GM12878 (cell line): ENCODE data around the gene CYP4F8. TPM values are rescaled to one million over a fixed set of nuclear protein-coding genes. Genes with fewer than 3 reads are reported as not detected.

Experiments used
- ATAC-seq: fragments of 200-7000 bp; cut with Tn5 transposase; 3 replicates; pipeline ENCODE4 v1.9.1; 2020; ENCODE audit warnings: mild to moderate bottlenecking, moderate library complexity
- BruUV-seq: library from RNA; stranded (reverse); fragments of 400-500 nt; replicated peaks from 2 replicates; lab custom pipeline; 2021; lab: Mats Ljungman, UMichigan
- CTCF ChIA-PET: fragments of 300-600 bp; sonication (Branson Sonifier 250); formaldehyde crosslinking; extraction: SDS; loops from one replicate; lab custom pipeline; 2021; ENCODE audit warnings: inconsistent platforms; lab: Yijun Ruan, JAX
- POLR2A ChIA-PET: fragments of 350-600 bp; formaldehyde crosslinking; extraction: SDS; loops from one replicate; lab custom pipeline; 2021; ENCODE audit warnings: inconsistent platforms; lab: Charles Lee
- RAD21 ChIA-PET: fragments of 300-600 bp; sonication (Branson Sonifier 250); formaldehyde crosslinking; loops from one replicate; lab custom pipeline; 2023; ENCODE audit warnings: antibody characterized with exemption; ENCODE audit not compliant: unreplicated experiment; lab: Charles Lee
- SMC1A ChIA-PET: fragments of 300-600 bp; sonication (Branson Sonifier 250); formaldehyde crosslinking; loops from one replicate; lab custom pipeline; 2023; ENCODE audit not compliant: unreplicated experiment, uncharacterized antibody; lab: Charles Lee
- DNase-seq: peaks from one replicate; pipeline ENCODE4 v3.0.0-alpha.2; 2011; ENCODE audit warnings: low read depth, low spot score
- FAIRE-seq: peaks from 3 replicates; lab custom pipeline; 2011; peaks lifted over from hg19 to GRCh38; lab: Jason Lieb, UNC
- H2AFZ ChIP-seq: 2 replicates; pipeline ENCODE4 v1.6.0; 2011; ENCODE audit warnings: low read depth, low read length, control low read depth; ENCODE audit not compliant: control insufficient read depth
- H3K27ac ChIP-seq: 2 replicates; pipeline ENCODE4 v1.5.1; 2011; ENCODE audit warnings: control low read depth; ENCODE audit not compliant: control insufficient read depth, insufficient read depth
- H3K27me3 ChIP-seq, 2 experiments: replicated peaks in 1 of 2; 2 replicates each; pipeline versions ENCODE4 v1.6.0 to v1.6.1; 2011; ENCODE audit warnings: low read length in 1 of 2; ENCODE audit not compliant: control insufficient read depth in 2 of 2, insufficient read depth in 2 of 2
- H3K36me3 ChIP-seq, 2 experiments: 2 replicates each; pipeline ENCODE4 v1.5.1; 2011; ENCODE audit warnings: low read length in 1 of 2; ENCODE audit not compliant: control insufficient read depth in 2 of 2, insufficient read depth in 2 of 2
- H3K4me1 ChIP-seq: 2 replicates; pipeline ENCODE4 v1.6.1; 2011; ENCODE audit warnings: mild to moderate bottlenecking, low read length, moderate library complexity, mixed read lengths; ENCODE audit not compliant: control insufficient read depth, insufficient read depth
- H3K4me2 ChIP-seq: 2 replicates; pipeline ENCODE4 v1.6.0; 2011; ENCODE audit warnings: control low read depth; ENCODE audit not compliant: control insufficient read depth, insufficient read depth
- H3K4me3 ChIP-seq: fragments of 200-600 bp; sonication (generic); 2 replicates; pipeline ENCODE4 v1.5.1; 2016
- H3K79me2 ChIP-seq: 2 replicates; pipeline ENCODE4 v1.6.0; 2011; ENCODE audit warnings: low read length; ENCODE audit not compliant: control insufficient read depth, insufficient read depth
- H3K9ac ChIP-seq: 2 replicates; pipeline ENCODE4 v1.8.0; 2011; ENCODE audit warnings: low read length, control low read depth, mixed read lengths; ENCODE audit not compliant: control insufficient read depth, insufficient read depth
- H3K9me3 ChIP-seq: replicated peaks from 3 replicates; pipeline ENCODE4 v1.5.1; 2011; ENCODE audit warnings: mild to moderate bottlenecking, low read length; ENCODE audit not compliant: control insufficient read depth, insufficient read depth
- H4K20me1 ChIP-seq: 2 replicates; pipeline ENCODE4 v1.6.0; 2011; ENCODE audit not compliant: control insufficient read depth, insufficient read depth
- BCL3 ChIP-seq: IDR thresholded peaks from 2 replicates; pipeline ENCODE4 v1.6.1; 2011; ENCODE audit warnings: borderline replicate concordance, low read depth, mild to moderate bottlenecking, moderate library complexity, low read length; ENCODE audit not compliant: insufficient read depth, poor library complexity, severe bottlenecking
- CTCF ChIP-seq, 3 experiments: IDR thresholded peaks in 2 of 3; conservative IDR thresholded peaks in 1 of 3; 2 replicates each; pipeline ENCODE4 v1.5.1; 2011; ENCODE audit warnings: low read depth in 3 of 3, low read length in 3 of 3, mild to moderate bottlenecking in 3 of 3, control low read depth in 2 of 3, moderate library complexity in 2 of 3, inconsistent platforms in 1 of 3, mixed read lengths in 1 of 3; ENCODE audit not compliant: control insufficient read depth in 2 of 3, insufficient read depth in 1 of 3; ENCODE audit errors: extremely low read depth in 1 of 3
- EGR1 ChIP-seq, 2 experiments: IDR thresholded peaks; 1 replicate in 1 of 2; 2 replicates in 1 of 2; pipeline ENCODE4 v1.6.1; 2011 to 2012; ENCODE audit warnings: low read depth in 2 of 2, low read length in 2 of 2, borderline replicate concordance in 1 of 2, mild to moderate bottlenecking in 1 of 2, moderate library complexity in 1 of 2
- FOS ChIP-seq: IDR thresholded peaks from 3 replicates; pipeline ENCODE4 v1.6.1; 2011; ENCODE audit warnings: borderline replicate concordance; ENCODE audit not compliant: insufficient read length; ENCODE audit errors: extremely low read depth
- IRF3 ChIP-seq: fragments of 450-650 bp; IDR thresholded peaks from 2 replicates; pipeline ENCODE4 v1.6.1; 2014; ENCODE audit warnings: mild to moderate bottlenecking
- KAT2A ChIP-seq: conservative IDR thresholded peaks from 2 replicates; pipeline ENCODE4 v1.6.1; 2011; ENCODE audit warnings: low read depth, low read length; ENCODE audit not compliant: control insufficient read depth
- MTA2 ChIP-seq: fragments of 450-650 bp; IDR thresholded peaks from 2 replicates; pipeline ENCODE4 v1.6.1; 2016; ENCODE audit warnings: low read depth, mild to moderate bottlenecking, moderate library complexity
- PAX8 ChIP-seq: fragments of 450-650 bp; IDR thresholded peaks from 2 replicates; pipeline ENCODE4 v1.6.1; 2017; ENCODE audit warnings: mild to moderate bottlenecking, moderate library complexity
- PBX3 ChIP-seq: IDR thresholded peaks from 2 replicates; pipeline ENCODE4 v1.6.1; 2011; ENCODE audit warnings: mild to moderate bottlenecking, low read depth, low read length, moderate library complexity; ENCODE audit not compliant: insufficient replicate concordance
- SKIL ChIP-seq: fragments of 450-650 bp; IDR thresholded peaks from 2 replicates; pipeline ENCODE4 v1.6.1; 2017; ENCODE audit warnings: mild to moderate bottlenecking, low read depth, inconsistent platforms; ENCODE audit not compliant: poor library complexity, severe bottlenecking
- SMARCA5 ChIP-seq: fragments of 450-650 bp; IDR thresholded peaks from 2 replicates; pipeline ENCODE4 v1.6.1; 2017; ENCODE audit warnings: mild to moderate bottlenecking
- SMC3 ChIP-seq: IDR thresholded peaks from 2 replicates; pipeline ENCODE4 v1.6.1; 2011; ENCODE audit warnings: low read length, improper control_type of control experiment, borderline replicate concordance
- SUZ12 ChIP-seq: fragments of 200-600 bp; sonication (generic); IDR thresholded peaks from one replicate; pipeline ENCODE4 v1.6.1; 2018; ENCODE audit warnings: antibody characterized with exemption, mild to moderate bottlenecking; ENCODE audit not compliant: unreplicated experiment
- TCF12 ChIP-seq: IDR thresholded peaks from 2 replicates; pipeline ENCODE4 v1.6.1; 2011; ENCODE audit warnings: low read depth, mild to moderate bottlenecking, low read length
- WRNIP1 ChIP-seq: IDR thresholded peaks from 2 replicates; pipeline ENCODE4 v1.6.1; 2011; ENCODE audit warnings: low read depth, low read length, improper control_type of control experiment, borderline replicate concordance
- ZNF207 ChIP-seq: fragments of 450-650 bp; IDR thresholded peaks from 2 replicates; pipeline ENCODE4 v1.6.1; 2014; ENCODE audit warnings: antibody characterized with exemption, mild to moderate bottlenecking, borderline replicate concordance
- in situ Hi-C: fragments of 300-500 bp; cut with MboI; formaldehyde crosslinking; loops from 9 replicates; pipeline ENCODE4 v1.14.3; 2018; ENCODE audit warnings: mixed read lengths
- intact Hi-C: fragments of 100-400 bp; cut with micrococcal nuclease; formaldehyde crosslinking; loops from one replicate; pipeline ENCODE4 v1.14.2; 2022; ENCODE audit not compliant: unreplicated experiment
- polyA plus RNA-seq, 11 experiments: library from polyadenylated mRNA; depleted of rRNA in 4 of 11; unstranded in 6 of 11; stranded (reverse) in 5 of 11; fragments of >200 nt; fragmentation: Nextera tagmentation in 4 of 11; fragmentation: Illumina TruSeq in 1 of 11; extraction: Ambion mirVana in 4 of 11; extraction: Trizol in 1 of 11; gene quantifications; 1 replicate in 1 of 11; 2 replicates in 10 of 11; pipeline versions ENCODE4 v1.2.1 to v1.2.3, GENCODE V29; 2011 to 2016; ENCODE audit warnings: inconsistent platforms in 2 of 11, missing spikeins in 2 of 11, low read depth in 1 of 11
- total RNA-seq, 4 experiments: library from RNA; depleted of rRNA in 3 of 4; stranded (reverse); fragments of >200 nt in 3 of 4; fragmentation: Illumina TruSeq in 1 of 4; extraction: Trizol in 1 of 4; gene quantifications; 2 replicates each; pipeline versions ENCODE4 v1.2.1 to v1.2.3, GENCODE V29; 2013 to 2021

The CYP4F8 gene
- total and polyA plus RNA-seq, 10 of the 15 experiments (the other 5 are each of a cell fraction or from before 2014, with no cell fraction given), result not detected

- TF ChIP-seq BCL3 (no peak), MTA2 (no peak), TCF12 (no peak), FOS (no peak), PAX8 (no peak), ZNF207 (no peak), SKIL (no peak), WRNIP1 (no peak), EGR1 (IDR thresholded peaks at IDR 0.05; ENCODE audit: borderline replicate concordance in 1 of 2, low read depth in 2 of 2, low read length in 2 of 2) (no peak), SMC3 (no peak), IRF3 (no peak), KAT2A (no peak), SUZ12 (no peak), SMARCA5 (no peak), CTCF (IDR thresholded peaks at IDR 0.05 in 2 of 3, conservative IDR thresholded peaks at IDR 0.05 in 1 of 3; ENCODE audit: control insufficient read depth in 2 of 3, extremely low read depth in 1 of 3, insufficient read depth in 1 of 3, low read depth in 3 of 3, low read length in 3 of 3) (no peak), PBX3 (no peak)
- Histone ChIP-seq H4K20me1 (no peaks in the 10 kb centered on the region), H3K4me1 (no peaks in the 10 kb centered on the region), H3K79me2 (no peaks in the 10 kb centered on the region), H3K4me3 (no peak overlapping the region), H2AFZ (no peak overlapping the region), H3K27me3 (no peaks in the 10 kb centered on the region), H3K27ac (no peak overlapping the region), H3K4me2 (no peak overlapping the region), H3K9me3 (no peaks in the 10 kb centered on the region), H3K9ac (no peak overlapping the region), H3K36me3 (no peaks in the 10 kb centered on the region)
- no peak for DNase-seq
- intact Hi-C loops, result no loop called here
- CTCF ChIA-PET, result interaction anchor here (0.7 kb wide), 1 partner anchor 529 kb away, joined by 4 read pairs; the partner anchor contains the start of gene FAM32A
- no TSS peak for BruUV-seq
- in situ Hi-C loops, result no loop called here
- POLR2A ChIA-PET, result no interaction called here
- no peak for FAIRE-seq
- SMC1A ChIA-PET, result no interaction called here
- RAD21 ChIA-PET, result no interaction called here
- no peak for ATAC-seq
Observed at GRCh38 chr19:15656467-15656866, 41.4 kb downstream of the CYP4F8 start.
